GM12892 (cell line): ENCODE results near the gene PRR23A. TPM values are rescaled to one million over a fixed set of nuclear protein-coding genes. Genes with fewer than 3 reads are reported as not detected.
"Not testable (repeated sequence)": the region's sequence is repeated elsewhere in the genome, so short reads cannot be mapped to it uniquely, and the experiment has no call there.

Source experiments
- DNase-seq: peaks from one replicate; pipeline ENCODE4 v3.0.0; 2011; ENCODE audit not compliant: insufficient read length
- FAIRE-seq: peaks from 2 replicates; lab custom pipeline; 2011; peaks lifted over from hg19 to GRCh38; lab: Jason Lieb, UNC
- POLR2A ChIP-seq: IDR thresholded peaks from 2 replicates; pipeline ENCODE4 v1.6.1; 2011; ENCODE audit warnings: low read depth, low read length, control low read depth
- POLR2AphosphoS5 ChIP-seq: IDR thresholded peaks from 2 replicates; pipeline ENCODE4 v1.6.1; 2011; ENCODE audit warnings: low read depth, low read length, control low read depth
- TAF1 ChIP-seq: IDR thresholded peaks from 2 replicates; pipeline ENCODE4 v1.6.1; 2011; ENCODE audit warnings: low read depth, mild to moderate bottlenecking, control low read depth, low read length, borderline replicate concordance
- polyA plus RNA-seq: library from polyadenylated mRNA; unstranded; fragments of >200 nt; gene quantifications from one replicate; pipeline ENCODE4 v1.2.1, GENCODE V29; 2012; ENCODE audit warnings: missing spikeins, inconsistent platforms; ENCODE audit not compliant: missing spikeins

PRR23A gene
- not detected for polyA plus RNA-seq

GRCh38 chr3:139006051-139006716 lies at the start of gene PRR23A:
PRR23A (minus strand) TSS chr3:139006268; CDS start chr3:139006268, 0 bp downstream.
- DNase-seq (no peak), FAIRE-seq (no peak)
- TF ChIP-seq POLR2AphosphoS5 (no peak), POLR2A (no peak), TAF1 (no peak)

GRCh38 chr3:139052802-139053600 lies 46.9 kb upstream of the PRR23A start:
- DNase-seq (no peak), FAIRE-seq (no peak)
- TF ChIP-seq POLR2AphosphoS5 = no peak
- no peak for TF ChIP-seq POLR2A
- no peak for TF ChIP-seq TAF1

- no peak for TF ChIP-seq POLR2AphosphoS5
- no peak for TF ChIP-seq TAF1
- FAIRE-seq (no peak), DNase-seq (no peak)
Measured at GRCh38 chr3:139044366-139045210, 38.5 kb upstream of the PRR23A start, which contains the start of gene PRR23C. PRR23C (minus strand) TSS chr3:139044892; CDS start chr3:139044620, 272 bp downstream.

GRCh38 chr3:139043554-139044365 lies 37.7 kb upstream of the PRR23A start:
- FAIRE-seq = no peak
- DNase-seq = no peak
- no peak for TF ChIP-seq TAF1
- no peak for TF ChIP-seq POLR2AphosphoS5
- TF ChIP-seq POLR2A = no peak

GRCh38 chr3:139037478-139037877 lies 31.4 kb upstream of the PRR23A start:
- FAIRE-seq (no peak), DNase-seq (no peak)
- TF ChIP-seq POLR2A (no peak), POLR2AphosphoS5 (no peak), TAF1 (no peak)

DNA sequence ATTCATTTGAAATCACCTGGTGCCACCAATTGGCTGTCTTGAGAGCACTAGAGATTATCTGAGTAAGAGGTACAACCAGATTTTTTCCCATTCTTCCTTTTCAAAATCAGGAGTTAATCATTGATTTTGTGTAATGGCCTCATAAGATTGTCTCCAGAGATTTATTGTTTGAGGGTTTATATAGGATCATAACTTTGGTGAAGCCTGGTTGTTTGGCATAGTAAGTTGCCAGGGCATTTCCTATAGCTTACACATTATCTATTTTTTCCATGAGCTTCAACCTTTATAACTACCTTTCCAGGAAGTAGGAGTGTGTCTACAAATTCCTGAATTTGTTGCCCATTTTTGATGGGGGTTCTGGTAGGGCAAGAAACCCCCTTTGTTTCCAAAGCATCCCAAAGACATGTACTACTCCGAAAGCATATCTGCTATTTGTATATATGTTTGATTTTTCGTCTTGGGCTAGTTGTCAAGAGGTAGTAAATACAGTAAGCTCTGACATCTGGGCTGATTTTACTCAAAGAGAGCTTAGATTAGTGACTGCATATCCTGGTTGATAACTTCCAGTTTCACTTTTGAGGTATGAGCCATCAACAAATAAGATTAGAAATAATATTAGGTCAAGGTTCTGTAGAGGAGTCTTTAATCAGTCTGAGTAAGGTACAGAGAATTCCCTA lies 26.4 kb upstream of the PRR23A start:
- no peak for FAIRE-seq
- no peak for DNase-seq
- TF ChIP-seq POLR2A (no peak), POLR2AphosphoS5 (no peak), TAF1 (no peak)

- not testable (repeated sequence) for FAIRE-seq, DNase-seq
Measured at GRCh38 chr3:139030576-139030975, 24.5 kb upstream of the PRR23A start.

DNA sequence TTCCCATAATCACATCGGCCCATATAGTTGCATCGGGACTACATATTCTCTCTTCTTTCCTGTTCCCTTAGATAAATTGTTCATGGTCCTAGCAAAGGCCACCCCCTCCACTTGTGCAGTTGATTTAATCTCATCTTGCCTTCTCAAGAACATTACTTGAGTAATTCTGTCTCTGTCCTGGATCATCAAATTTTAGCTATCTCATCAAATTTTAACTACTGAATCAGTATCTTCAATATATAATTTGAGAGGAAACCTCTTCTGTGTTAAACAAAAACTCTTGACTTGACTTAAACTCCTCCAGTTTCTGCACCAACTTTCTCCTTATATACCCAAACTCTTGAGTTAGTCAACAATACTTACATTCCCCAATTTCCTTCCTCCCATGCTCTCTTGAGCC lies 18.9 kb upstream of the PRR23A start:
- DNase-seq (no peak), FAIRE-seq (no peak)
- TF ChIP-seq POLR2A (no peak), TAF1 (no peak), POLR2AphosphoS5 (no peak)

DNA sequence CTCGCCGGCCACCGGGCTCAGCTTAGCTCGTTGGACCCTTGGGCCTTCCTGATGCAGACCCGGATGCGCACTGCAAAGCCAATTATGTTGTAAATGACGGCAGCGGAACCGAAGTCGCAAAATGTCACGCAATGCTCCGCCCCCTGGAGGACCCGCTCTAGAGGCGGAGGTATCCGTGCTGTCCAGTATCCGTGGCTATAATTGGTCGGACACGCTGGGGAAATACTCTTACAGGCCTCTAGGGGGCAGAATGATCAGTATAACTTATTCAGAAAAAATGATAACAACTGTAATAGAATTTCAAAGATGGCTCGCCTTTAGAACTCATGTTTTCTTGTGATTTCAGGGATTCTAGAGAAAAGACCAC lies 14.8 kb upstream of the PRR23A start, which contains the start of gene PRR23B:
Gene PRR23B, minus strand, starts transcription at position 59 of the 367 bp plus-strand sequence. CDS start 265 bp downstream, outside the sequence.
- TF ChIP-seq TAF1 = no peak
- TF ChIP-seq POLR2A = no peak
- TF ChIP-seq POLR2AphosphoS5 = no peak
- FAIRE-seq = no peak
- DNase-seq = no peak

GRCh38 chr3:139020036-139020867 lies 14.2 kb upstream of the PRR23A start:
- TF ChIP-seq POLR2AphosphoS5 (no peak), TAF1 (no peak), POLR2A (no peak)
- FAIRE-seq (no peak), DNase-seq (no peak)
